Stimulated activated CD4-positive, alpha-beta T cell treated with anti-CD3 and anti-CD28 coated beads, Interleukin-2, amount 100 ng/mL, for 24 hours (primary cell): ENCODE data around the gene PATE4.
A peak's percentile ranks its signal among the peaks of the same experiment; 100 is the strongest.

Source experiments
- DNase-seq, 2 donors: peaks; one replicate each; pipeline ENCODE4 v3.0.0-alpha.2; 2020

PATE4 gene

GRCh38 chr11:125887373-125888324 lies 54.5 kb downstream of the PATE4 start, which contains the start of gene HYLS1:
Gene HYLS1 (plus strand): TSS chr11:125887668. CDS start chr11:125899369, 11,701 bp downstream.
- peak; percentile 96 to 98 for DNase-seq
